WTC11 (cell line): ENCODE results near the gene PPFIBP1. TPM values are rescaled to one million over a fixed set of nuclear protein-coding genes. Genes with fewer than 3 reads are reported as not detected.

ENCODE experiments used
- ATAC-seq: fragments of 200-7000 bp; cut with Tn5 transposase; 2 replicates; pipeline ENCODE4 v1.10.0; 2021; ENCODE audit warnings: mild to moderate bottlenecking, moderate library complexity
- CTCF ChIA-PET: fragments of 300-600 bp; sonication (Branson Sonifier 250); formaldehyde crosslinking; loops from one replicate; lab custom pipeline; 2021; ENCODE audit warnings: antibody characterized with exemption; lab: Charles Lee
- POLR2A ChIA-PET: fragments of 350-600 bp; sonication (Branson Sonifier 250); formaldehyde crosslinking; loops from one replicate; lab custom pipeline; 2021; ENCODE audit warnings: antibody characterized with exemption; lab: Charles Lee
- DNase-seq: peaks from one replicate; pipeline ENCODE4 v3.0.0; 2021; ENCODE audit warnings: low spot score
- H3K27ac Mint-ChIP-seq: 2 replicates; pipeline ENCODE4 v1.8.0; 2021; ENCODE audit warnings: mixed read lengths
- H3K27me3 Mint-ChIP-seq: 2 replicates; pipeline ENCODE4 v1.8.0; 2021; ENCODE audit warnings: low read depth, mild to moderate bottlenecking, moderate library complexity, mixed read lengths
- H3K36me3 Mint-ChIP-seq: 2 replicates; pipeline ENCODE4 v1.8.0; 2021; ENCODE audit warnings: mixed read lengths
- H3K4me1 Mint-ChIP-seq: 2 replicates; pipeline ENCODE4 v1.8.0; 2022; ENCODE audit warnings: mixed read lengths
- H3K4me3 Mint-ChIP-seq: 2 replicates; pipeline ENCODE4 v1.8.0; 2021; ENCODE audit warnings: mild to moderate bottlenecking, moderate library complexity, mixed read lengths
- H3K9me3 Mint-ChIP-seq: 2 replicates; pipeline ENCODE4 v1.8.0; 2021; ENCODE audit warnings: mixed read lengths
- AFF4 ChIP-seq: sonication (generic); formaldehyde crosslinking; IDR thresholded peaks from 2 replicates; pipeline ENCODE4 v1.8.1; 2023; ENCODE audit warnings: mild to moderate bottlenecking, missing genetic modification reagents, borderline replicate concordance
- ATF1 ChIP-seq: sonication (generic); formaldehyde crosslinking; IDR thresholded peaks from 2 replicates; pipeline ENCODE4 v1.8.1; 2023; ENCODE audit warnings: mild to moderate bottlenecking, moderate library complexity, missing genetic modification reagents
- CDX4 ChIP-seq: fragments of 250-450 bp; sonication (Bioruptor Pico); IDR thresholded peaks from 2 replicates; pipeline ENCODE4 v1.9.0; 2021; ENCODE audit warnings: moderate library complexity, mild to moderate bottlenecking, inconsistent platforms, borderline replicate concordance
- GABPB1 ChIP-seq: sonication (generic); formaldehyde crosslinking; IDR thresholded peaks from 2 replicates; pipeline ENCODE4 v1.8.1; 2023; ENCODE audit warnings: mild to moderate bottlenecking, missing genetic modification reagents
- NR3C1 ChIP-seq: sonication (generic); formaldehyde crosslinking; conservative IDR thresholded peaks from 2 replicates; pipeline ENCODE4 v1.8.1; 2023; ENCODE audit warnings: low read depth, mild to moderate bottlenecking, missing genetic modification reagents
- PRDM15 ChIP-seq: sonication (generic); formaldehyde crosslinking; IDR thresholded peaks from 2 replicates; pipeline ENCODE4 v1.8.0; 2022; ENCODE audit warnings: missing genetic modification reagents
- RELA ChIP-seq: sonication (generic); formaldehyde crosslinking; IDR thresholded peaks from 2 replicates; pipeline ENCODE4 v1.8.1; 2022; ENCODE audit warnings: missing genetic modification reagents, mild to moderate bottlenecking, borderline replicate concordance
- SOX15 ChIP-seq: fragments of 250-450 bp; sonication (Bioruptor Pico); IDR thresholded peaks from 2 replicates; pipeline ENCODE4 v1.9.0; 2021; ENCODE audit warnings: mild to moderate bottlenecking
- ZNF219 ChIP-seq: sonication (generic); formaldehyde crosslinking; IDR thresholded peaks from 2 replicates; pipeline ENCODE4 v1.8.0; 2023; ENCODE audit warnings: missing genetic modification reagents, mild to moderate bottlenecking, borderline replicate concordance
- ZNF416 ChIP-seq: fragments of 250-450 bp; sonication (Bioruptor Pico); IDR thresholded peaks from 2 replicates; pipeline ENCODE4 v1.9.0; 2021; ENCODE audit warnings: mild to moderate bottlenecking, inconsistent platforms
- ZNF423 ChIP-seq: fragments of 250-450 bp; sonication (Bioruptor Pico); IDR thresholded peaks from 2 replicates; pipeline ENCODE4 v2.1.2; 2022; ENCODE audit warnings: mild to moderate bottlenecking, moderate library complexity
- ZNF425 ChIP-seq: fragments of 250-450 bp; sonication (Bioruptor Pico); conservative IDR thresholded peaks from 2 replicates; pipeline ENCODE4 v1.9.0; 2021; ENCODE audit warnings: mild to moderate bottlenecking
- total RNA-seq: library from RNA; stranded (reverse); gene quantifications from 3 replicates; pipeline ENCODE4 v1.2.3, GENCODE V29; 2021
- TF ChIP-seq, protein P1 (sequence below): sonication (generic); formaldehyde crosslinking; IDR thresholded peaks from 2 replicates; pipeline ENCODE4 v1.8.0; 2022; ENCODE audit warnings: mild to moderate bottlenecking, missing genetic modification reagents
- TF ChIP-seq, protein P2 (sequence below): fragments of 250-450 bp; sonication (Bioruptor Pico); IDR thresholded peaks from 2 replicates; pipeline ENCODE4 v1.8.0; 2021; ENCODE audit warnings: mild to moderate bottlenecking
- TF ChIP-seq, protein P3 (sequence below): fragments of 250-450 bp; sonication (Bioruptor Pico); IDR thresholded peaks from 2 replicates; pipeline ENCODE4 v1.9.0; 2021; ENCODE audit warnings: mild to moderate bottlenecking
- TF ChIP-seq, protein P4 (sequence below): sonication (generic); formaldehyde crosslinking; IDR thresholded peaks from 2 replicates; pipeline ENCODE4 v1.8.1; 2022; ENCODE audit warnings: low read depth, missing genetic modification reagents, borderline replicate concordance

Gene PPFIBP1
- total RNA-seq, 1 experiment from 2014 or later: 27.7 TPM

GRCh38 chr12:27541031-27541719 is 17.2 kb downstream of the PPFIBP1 start:
- peak; percentile 96 for ATAC-seq
- DNase-seq: peak; percentile 32
- no peaks in the 10 kb centered on the region for H3K27me3 Mint-ChIP-seq
- no peak overlapping the region for H3K4me3 Mint-ChIP-seq
- ChIA-PET POLR2A (interaction anchor here (0.7 kb wide), 1 partner anchor 17 kb away, joined by 3 read pairs; the partner anchor contains the start of gene PPFIBP1), CTCF (interaction anchor here (0.6 to 1.3 kb wide), 2 partner anchors 9 to 182 kb away, joined by 4 read pairs; no protein-coding TSS in a partner anchor)
- H3K27ac Mint-ChIP-seq: peak overlapping the region; percentile 20
- H3K36me3 Mint-ChIP-seq: peaks cover 7% of the 10 kb centered on the region
- peaks cover 7% of the 10 kb centered on the region for H3K9me3 Mint-ChIP-seq
- H3K4me1 Mint-ChIP-seq: peaks cover 8% of the 10 kb centered on the region
- TF ChIP-seq ZNF219 (CRISPR knock-in tag) (no peak), RELA (CRISPR knock-in tag) (no peak), ZNF423 (CRISPR knock-in tag) (no peak), ZNF425 (CRISPR knock-in tag) (no peak), GABPB1 (CRISPR knock-in tag) (no peak), SOX15 (CRISPR knock-in tag) (no peak), CDX4 (CRISPR knock-in tag) (no peak), ATF1 (CRISPR knock-in tag) (no peak), ZNF416 (no peak), AFF4 (no peak), NR3C1 (CRISPR knock-in tag) (no peak), PRDM15 (CRISPR knock-in tag) (no peak)
- TF ChIP-seq, protein P1, sequence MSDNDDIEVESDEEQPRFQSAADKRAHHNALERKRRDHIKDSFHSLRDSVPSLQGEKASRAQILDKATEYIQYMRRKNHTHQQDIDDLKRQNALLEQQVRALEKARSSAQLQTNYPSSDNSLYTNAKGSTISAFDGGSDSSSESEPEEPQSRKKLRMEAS (CRISPR knock-in tag): no peak
- TF ChIP-seq, protein P2, sequence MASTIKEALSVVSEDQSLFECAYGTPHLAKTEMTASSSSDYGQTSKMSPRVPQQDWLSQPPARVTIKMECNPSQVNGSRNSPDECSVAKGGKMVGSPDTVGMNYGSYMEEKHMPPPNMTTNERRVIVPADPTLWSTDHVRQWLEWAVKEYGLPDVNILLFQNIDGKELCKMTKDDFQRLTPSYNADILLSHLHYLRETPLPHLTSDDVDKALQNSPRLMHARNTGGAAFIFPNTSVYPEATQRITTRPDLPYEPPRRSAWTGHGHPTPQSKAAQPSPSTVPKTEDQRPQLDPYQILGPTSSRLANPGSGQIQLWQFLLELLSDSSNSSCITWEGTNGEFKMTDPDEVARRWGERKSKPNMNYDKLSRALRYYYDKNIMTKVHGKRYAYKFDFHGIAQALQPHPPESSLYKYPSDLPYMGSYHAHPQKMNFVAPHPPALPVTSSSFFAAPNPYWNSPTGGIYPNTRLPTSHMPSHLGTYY (CRISPR knock-in tag): no peak
- TF ChIP-seq, protein P3, sequence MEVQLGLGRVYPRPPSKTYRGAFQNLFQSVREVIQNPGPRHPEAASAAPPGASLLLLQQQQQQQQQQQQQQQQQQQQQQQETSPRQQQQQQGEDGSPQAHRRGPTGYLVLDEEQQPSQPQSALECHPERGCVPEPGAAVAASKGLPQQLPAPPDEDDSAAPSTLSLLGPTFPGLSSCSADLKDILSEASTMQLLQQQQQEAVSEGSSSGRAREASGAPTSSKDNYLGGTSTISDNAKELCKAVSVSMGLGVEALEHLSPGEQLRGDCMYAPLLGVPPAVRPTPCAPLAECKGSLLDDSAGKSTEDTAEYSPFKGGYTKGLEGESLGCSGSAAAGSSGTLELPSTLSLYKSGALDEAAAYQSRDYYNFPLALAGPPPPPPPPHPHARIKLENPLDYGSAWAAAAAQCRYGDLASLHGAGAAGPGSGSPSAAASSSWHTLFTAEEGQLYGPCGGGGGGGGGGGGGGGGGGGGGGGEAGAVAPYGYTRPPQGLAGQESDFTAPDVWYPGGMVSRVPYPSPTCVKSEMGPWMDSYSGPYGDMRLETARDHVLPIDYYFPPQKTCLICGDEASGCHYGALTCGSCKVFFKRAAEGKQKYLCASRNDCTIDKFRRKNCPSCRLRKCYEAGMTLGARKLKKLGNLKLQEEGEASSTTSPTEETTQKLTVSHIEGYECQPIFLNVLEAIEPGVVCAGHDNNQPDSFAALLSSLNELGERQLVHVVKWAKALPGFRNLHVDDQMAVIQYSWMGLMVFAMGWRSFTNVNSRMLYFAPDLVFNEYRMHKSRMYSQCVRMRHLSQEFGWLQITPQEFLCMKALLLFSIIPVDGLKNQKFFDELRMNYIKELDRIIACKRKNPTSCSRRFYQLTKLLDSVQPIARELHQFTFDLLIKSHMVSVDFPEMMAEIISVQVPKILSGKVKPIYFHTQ (CRISPR knock-in tag): no peak
- TF ChIP-seq, protein P4, sequence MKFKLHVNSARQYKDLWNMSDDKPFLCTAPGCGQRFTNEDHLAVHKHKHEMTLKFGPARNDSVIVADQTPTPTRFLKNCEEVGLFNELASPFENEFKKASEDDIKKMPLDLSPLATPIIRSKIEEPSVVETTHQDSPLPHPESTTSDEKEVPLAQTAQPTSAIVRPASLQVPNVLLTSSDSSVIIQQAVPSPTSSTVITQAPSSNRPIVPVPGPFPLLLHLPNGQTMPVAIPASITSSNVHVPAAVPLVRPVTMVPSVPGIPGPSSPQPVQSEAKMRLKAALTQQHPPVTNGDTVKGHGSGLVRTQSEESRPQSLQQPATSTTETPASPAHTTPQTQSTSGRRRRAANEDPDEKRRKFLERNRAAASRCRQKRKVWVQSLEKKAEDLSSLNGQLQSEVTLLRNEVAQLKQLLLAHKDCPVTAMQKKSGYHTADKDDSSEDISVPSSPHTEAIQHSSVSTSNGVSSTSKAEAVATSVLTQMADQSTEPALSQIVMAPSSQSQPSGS (CRISPR knock-in tag): no peak
